Limb (tissue), 2 donors: ENCODE results near the gene FAXC.

ENCODE experiments used
- DNase-seq, 2 donors: peaks; one replicate each; pipeline ENCODE4 v3.0.0-alpha.2; 2016; ENCODE audit errors: extremely low spot score in 2 of 2

Gene FAXC

DNA sequence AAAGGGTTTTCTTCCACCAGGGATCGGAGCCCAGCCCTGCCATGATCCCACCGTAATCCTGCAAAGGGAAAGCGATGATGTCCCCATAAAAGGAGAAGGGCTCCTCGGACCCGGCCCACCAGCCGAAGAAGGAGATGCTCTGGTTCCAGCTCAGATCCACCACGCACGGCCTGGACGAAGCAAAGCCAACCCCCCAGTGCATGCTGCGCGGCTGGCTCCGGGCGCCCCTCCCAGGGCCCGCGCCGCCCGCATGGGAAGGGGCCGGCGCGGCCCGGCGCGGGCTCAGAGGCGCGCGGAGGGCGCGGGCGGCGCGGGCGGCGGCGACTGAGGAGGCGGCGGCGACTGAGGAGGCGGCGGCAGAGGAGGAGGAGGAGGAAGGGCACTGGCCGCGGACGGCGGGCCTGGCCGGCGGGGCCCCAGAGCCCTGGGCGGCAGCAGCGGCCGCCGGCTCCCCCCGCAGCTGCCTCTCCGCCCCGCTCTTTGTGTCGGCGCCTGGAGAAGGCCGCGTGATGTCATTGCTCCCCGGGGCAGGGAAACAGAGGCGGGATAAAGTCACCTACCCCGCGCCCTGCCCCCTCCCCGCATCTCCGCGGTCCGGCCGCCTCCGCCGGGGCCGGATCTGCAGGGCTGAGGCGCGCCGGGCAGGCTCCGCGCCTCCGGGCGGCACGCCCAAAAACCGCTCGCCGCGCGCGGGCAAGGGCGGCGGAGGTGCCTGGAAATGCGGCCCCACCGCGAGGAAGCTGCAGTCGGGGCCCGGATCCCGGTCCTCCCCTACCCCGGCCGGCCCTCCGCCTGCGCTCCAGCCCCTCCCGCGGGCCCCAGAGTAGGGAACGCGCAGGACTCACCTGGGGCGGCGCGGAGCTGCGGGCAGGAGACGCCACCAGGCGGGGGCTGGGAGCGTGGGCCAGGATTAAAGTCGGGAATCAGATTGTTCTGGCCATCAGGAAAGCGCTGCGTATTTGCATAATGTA, at the start of gene FAXC:
FAXC (minus strand) TSS at position 504 of the 971 bp plus-strand sequence; CDS start at position 202, 302 bp downstream.
- DNase-seq, result peak; percentile 26 to 78

DNA sequence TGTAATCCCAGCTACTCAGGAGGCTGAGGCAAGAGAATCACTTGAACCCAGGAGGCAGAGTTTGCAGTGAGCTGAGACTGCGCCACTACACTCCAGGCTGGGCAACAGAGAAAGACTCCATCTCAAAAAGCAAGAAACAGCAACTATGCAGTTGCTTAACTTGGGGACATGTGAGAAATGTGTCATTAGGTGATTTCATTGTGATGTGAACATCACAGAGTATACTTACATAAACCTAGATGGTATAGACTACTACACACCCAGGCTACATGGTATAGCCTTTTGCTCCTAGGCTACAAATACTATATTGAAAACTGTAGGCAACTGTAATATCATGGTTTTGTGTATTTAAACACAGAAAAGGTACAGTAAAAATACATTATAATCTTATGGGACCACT, 47.8 kb upstream of the FAXC start:
- no peak for DNase-seq

DNA sequence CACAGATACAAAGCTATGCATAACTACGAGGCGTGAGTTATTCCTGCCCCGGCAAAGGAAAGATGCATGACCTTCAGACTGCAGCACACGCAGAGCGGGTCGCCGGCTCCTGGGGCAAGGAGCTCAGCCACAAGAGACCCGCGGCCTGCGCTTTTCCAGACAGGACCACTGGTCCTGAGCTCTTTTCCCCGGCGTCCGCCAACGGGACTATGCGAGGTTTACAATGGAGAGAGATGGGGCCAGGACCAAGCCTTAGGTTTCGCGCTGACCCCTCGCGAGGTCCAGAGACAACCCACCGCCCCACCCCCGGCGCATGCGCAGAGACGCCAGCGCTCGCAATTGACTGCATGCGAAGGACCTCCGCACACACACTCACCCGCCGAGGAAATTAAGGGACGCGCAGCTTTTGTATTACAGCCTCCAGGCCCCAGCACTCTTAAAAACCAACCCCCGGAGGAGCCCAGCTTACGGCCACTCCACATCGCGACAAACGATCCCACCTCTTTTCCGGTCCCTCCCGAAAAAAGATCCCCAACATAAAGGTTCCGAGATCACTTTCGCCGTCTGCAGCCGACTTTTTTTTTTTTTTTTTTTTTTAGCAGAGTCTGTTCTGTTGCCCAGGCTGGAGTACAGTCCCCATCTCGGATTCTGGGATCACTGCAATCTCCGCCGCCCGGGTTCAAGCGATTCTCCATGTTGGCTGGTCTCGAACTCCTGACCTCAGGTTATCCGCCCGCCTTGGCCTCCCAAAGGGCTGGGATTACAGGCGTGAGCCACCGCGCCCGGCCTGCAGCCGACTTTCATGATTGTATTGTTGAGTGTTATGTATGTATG, 44.4 kb upstream of the FAXC start, which contains the start of gene COQ3:
COQ3 (minus strand) TSS at position 498 of the 834 bp plus-strand sequence; CDS start at position 482, 16 bp downstream.
- DNase-seq, result peak; percentile 64 to 91

DNA sequence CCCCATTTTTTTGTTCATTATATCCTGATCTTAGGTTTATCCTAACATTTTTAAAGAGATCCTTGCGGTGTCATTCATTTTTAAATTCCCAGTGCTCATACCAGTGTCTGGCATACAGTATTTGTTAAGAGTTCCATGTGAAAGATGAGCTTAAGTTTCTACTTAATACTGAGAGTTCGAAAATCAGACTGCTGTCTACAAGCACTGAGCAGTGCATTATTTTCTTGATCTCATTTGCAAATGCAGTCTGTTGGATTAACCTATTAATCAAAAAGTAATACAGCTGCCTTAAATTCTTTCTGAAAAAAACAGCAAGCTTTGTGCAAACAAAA, 43.9 kb upstream of the FAXC start:
- peak in 1 of 2 donors; percentile 7 for DNase-seq

DNA sequence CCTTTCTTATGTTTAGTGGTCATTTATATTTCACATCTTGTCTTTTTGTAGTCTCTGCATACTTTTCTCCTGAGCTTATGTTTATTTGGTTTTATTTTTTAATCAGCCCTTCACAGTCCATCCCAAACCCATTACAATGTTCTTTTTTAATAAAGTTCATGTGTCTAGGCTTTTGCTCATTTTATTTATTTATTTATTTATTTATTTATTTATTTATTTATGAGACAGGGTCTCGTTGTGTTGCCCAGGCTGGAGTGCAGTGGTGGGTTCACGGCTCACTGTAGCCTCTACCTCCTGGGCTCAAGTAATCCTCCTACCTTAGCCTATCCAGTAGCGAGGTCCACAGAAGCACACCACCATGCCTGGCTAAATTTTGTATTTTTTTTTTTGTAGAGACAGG, 41.4 kb upstream of the FAXC start:
- no peak for DNase-seq

DNA sequence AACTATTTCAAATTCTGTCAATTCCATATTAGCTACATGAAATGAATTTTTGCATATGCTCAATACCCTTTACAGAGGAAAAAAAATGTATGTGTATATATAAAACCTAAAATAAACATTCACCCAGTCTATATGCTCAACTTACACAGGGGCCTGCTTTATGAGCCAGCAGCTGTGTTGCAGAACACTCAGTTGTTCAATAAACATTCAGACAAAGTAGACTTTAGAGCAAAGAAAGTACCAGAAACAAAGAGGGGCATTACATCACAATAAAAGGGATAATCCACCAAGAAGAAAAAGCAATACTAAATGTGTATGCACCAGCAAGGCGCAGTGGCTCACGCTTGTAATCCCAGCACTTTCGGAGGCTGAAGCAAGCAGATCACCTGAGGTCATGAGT, 35.0 kb upstream of the FAXC start:
- no peak for DNase-seq

DNA sequence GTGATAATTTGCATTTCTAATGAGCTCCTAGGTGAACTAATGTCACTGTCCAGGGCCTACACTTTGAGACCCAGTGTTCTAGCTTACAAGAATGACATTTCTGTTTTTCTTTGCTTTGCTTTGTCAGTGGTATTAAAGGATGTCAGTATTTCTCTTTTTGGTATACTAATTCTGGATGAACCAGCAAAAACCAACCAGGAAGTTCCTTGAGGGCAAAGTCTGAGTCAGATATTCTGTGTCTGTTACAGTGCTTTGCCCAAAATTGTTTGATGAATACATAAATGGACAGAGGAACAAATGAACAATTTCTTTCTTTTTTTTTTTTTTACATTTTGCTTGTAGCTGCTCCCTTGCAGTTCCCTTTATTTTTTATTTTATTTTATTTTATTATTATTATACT, 29.2 kb upstream of the FAXC start:
- DNase-seq, result no peak

DNA sequence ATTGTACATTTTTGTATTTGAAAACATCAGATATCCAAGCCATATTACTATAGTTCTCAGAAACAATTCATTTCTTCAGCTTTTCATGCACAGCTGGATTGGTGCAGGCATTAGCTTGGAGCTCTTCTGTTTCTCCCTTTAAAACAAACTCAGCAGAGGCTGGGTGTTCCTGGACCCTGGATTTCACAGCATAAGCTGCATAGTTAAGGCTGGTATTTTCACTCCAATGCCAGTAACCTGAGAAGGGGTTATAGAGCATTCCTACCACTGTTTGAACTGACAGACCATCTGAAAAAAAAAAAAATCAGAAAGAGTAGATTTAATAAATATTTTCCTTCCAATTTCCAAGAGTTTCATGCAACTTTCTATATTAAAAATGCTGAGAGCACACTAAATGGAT, 20.1 kb upstream of the FAXC start:
- no peak for DNase-seq

- DNase-seq, result no peak
Measured at GRCh38 chr6:99366852-99367251, 17.4 kb upstream of the FAXC start.

DNA sequence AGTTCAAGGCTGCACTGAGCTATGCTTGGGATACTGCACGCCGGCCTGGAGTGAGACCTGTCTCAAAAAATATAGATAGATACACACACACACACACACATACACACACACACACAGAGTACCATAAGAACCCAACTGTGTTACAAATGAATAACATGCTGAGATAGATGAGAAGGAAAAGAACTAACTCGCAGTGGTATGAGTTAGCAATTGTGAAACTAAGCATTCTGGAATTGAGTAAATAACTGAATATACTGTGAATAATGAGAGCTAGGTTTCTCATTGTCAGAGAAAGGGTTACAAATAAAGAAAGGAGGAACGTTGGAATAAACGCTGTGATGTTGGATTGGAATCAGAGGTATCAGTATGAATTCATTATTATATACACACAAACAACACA, 14.6 kb upstream of the FAXC start:
- DNase-seq, result no peak

DNA sequence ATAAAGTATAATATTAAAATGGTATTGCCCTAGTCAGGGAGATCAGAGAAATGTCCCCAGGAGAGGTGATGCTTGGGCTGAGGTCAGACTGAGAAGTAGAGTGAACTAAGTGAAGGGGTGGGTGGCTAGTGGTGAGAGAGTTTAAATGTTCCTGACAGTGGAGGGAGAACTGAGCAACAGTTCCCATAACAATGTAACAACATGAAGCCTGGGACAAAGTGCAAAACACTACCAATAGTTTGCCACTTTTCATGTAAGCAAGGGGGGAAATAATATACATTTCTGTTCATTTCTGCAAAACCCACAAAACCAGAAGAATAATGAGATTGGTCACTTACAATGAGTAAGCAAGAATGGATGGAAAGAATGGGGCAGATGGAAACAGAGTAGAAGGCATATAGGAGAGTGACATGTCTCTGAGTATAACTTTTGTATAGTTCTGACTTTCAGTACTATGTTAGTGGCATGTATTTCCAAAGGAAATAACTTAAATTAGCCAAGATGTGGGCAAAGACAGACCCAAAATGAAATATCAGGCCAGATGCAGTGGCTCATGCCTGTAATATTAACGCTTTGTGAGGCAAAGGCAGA, 13.3 kb upstream of the FAXC start:
- DNase-seq, result no peak

DNA sequence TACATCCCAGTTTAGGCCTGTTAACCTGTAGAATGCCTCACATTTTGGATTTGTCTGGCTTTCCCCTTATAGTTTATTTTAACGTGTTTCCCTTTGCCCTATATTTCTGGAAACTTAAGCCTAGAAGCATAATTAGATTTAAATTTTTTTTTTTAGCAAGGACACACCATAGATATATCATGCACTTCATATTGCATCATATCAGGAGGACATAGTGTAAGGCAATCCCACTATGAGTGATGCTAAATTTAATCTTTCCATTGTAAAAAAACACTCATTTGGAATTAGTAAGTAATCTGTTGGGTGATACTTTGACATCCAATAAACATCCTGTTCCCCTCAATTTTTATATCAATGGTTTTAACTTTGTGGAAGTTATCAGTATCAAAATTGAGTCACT, 10.3 kb upstream of the FAXC start:
- DNase-seq, result no peak

GRCh38 chr6:99356641-99357040, 7.2 kb upstream of the FAXC start:
- no peak for DNase-seq

DNA sequence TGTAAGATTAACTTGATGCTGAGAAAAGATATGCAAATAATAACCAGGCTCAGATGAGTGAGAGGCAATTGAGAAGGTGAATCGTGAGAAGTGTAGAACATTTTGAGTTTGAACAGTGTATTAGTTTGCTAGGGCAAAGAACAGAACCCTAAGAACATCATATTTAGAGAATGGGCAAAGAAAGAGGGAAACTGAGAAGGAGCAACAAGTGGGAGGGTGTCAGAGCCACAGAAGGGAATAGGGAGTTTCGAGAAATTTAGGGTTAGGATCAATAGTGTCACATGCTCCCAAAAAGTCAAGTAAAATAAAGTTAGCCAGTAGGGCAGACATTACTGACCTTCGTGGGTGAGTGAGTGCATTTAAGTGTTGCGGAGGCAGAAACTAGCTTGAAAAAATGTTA, 5.5 kb upstream of the FAXC start:
- DNase-seq, result no peak

DNA sequence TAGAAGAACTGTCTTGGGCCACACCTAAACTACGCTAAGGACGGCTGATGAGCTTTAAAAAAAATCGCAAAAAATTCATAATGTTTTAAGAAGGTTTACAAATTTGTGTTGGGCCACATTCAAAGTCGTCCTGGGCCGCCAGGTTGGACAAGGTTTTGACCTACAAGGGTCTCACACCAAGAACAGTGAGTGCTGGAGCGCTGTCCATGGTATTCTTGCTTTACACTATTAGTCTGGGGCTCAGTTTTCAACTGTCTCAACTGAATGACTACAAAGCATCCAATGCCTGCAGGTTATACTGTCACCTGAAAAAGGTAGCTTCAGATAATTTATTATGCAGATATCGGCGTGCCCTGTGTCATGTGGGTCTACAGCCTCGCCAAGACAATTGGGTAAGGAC, 3.7 kb upstream of the FAXC start:
- DNase-seq, result no peak

- no peak for DNase-seq
Measured at GRCh38 chr6:99350573-99350972, 1.1 kb upstream of the FAXC start.

DNA sequence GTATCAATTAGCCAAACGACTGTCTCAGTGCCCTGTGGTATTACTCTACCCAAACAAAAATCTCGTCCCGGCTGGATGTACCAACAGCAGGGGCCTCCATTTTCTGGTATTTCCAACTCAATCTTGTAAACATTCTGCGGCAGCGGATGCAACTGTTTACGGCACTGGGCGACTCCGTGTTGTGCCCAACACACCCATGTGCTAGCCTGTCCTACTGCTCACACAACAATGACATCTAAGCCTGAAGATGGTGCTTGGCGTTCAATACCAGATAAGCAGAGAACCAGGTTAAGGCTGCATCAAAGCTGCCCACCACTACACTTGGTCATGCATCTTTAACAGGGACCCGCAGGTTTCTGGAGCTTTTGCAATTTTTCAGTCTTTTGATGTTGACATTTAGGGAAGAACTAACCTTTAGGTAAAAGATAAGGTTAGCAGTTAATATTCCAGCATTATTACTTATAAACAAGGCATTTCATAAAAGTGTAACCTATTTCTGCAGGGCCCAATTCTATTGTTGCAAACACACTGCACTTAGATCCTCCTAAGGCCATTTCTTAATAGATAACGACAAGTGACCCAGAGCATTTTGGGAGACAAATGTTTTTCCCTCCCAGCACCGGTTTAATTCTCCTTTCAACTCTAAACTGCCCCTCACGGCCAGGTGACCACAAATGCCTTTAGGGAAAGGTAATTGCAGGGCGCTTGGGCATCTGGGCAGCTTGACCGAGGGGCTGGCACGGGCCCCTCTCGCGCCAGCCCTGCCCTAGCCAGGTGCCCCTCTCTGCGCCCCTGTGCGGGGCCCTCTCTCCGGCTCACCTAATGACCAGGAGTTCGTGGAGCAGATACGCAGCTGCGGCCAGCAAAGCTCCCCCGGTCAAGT, 945 bp downstream of the FAXC start:
- DNase-seq, result no peak

DNA sequence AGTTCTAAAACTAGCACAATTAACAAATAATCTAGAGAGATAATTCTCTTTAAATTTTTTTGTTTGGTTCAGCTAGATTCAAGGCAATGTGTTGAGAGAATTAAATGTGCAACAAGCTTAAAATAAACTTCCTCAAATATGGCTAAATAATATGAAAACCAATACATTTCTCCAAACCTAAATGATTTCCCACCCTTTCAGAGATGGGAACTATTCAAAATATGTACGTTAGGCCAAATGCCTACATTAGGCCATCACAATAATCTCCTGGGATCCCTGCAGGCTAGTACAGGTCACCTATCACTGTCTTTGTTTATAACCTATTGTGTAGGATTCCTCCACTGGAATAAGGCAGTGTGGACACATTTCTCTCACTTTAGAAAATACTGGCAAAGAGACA, 1.7 kb downstream of the FAXC start:
- no peak for DNase-seq

- DNase-seq, result no peak
Measured at GRCh38 chr6:99346595-99346994, 2.9 kb downstream of the FAXC start.

DNA sequence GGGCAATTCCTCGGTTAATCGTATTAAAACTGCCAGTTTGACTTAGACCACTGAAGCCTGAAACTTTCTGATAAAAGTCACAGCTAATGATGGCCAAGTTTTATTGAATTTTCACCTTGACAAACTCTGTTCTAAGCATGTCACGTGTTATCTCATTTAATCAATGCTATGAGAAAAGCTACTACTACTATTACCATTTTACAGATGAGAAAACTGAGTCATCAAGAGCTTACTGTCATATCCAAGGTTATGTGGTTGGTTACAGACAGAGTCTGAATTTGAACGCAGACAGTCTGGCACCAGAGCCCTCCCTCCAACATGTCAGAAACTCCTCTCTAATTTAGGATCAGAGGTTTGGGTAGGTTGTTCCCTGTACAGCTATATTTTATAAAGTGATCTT, 4.3 kb downstream of the FAXC start:
- no peak for DNase-seq

DNA sequence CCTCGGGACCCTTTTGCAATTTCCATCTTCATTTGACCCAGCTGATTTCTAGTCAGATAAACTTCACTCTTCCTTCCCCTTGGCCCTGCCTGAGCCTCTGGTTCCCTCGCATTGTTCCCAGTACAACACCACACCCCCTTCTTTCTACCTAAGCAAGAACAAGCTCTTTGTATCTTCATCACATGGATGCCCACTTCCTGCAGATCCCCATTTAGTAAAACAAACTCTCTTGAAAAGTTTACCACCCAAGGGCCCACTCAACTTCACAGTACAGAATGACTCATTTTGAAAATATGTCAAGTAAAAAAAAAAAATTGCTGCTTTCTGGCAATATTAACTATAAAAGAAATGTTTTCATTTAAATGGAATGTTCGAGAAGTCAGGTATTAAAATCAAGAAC, 5.2 kb downstream of the FAXC start:
- no peak for DNase-seq
